Ishikawa (cell line): ENCODE measurements around the gene TTLL1.

Experiments used
- CEBPB ChIP-seq: IDR thresholded peaks from 2 replicates; pipeline ENCODE4 v1.6.1; 2012
- CREB1 ChIP-seq: IDR thresholded peaks from 2 replicates; pipeline ENCODE4 v1.6.1; 2012; ENCODE audit warnings: low read depth
- EGR1 ChIP-seq: IDR thresholded peaks from 2 replicates; pipeline ENCODE4 v1.6.1; 2012
- EP300 ChIP-seq: IDR thresholded peaks from 2 replicates; pipeline ENCODE4 v1.6.1; 2012; ENCODE audit warnings: borderline replicate concordance
- FOXM1 ChIP-seq: IDR thresholded peaks from 2 replicates; pipeline ENCODE4 v1.6.1; 2012; ENCODE audit warnings: low read depth, borderline replicate concordance
- MAX ChIP-seq: IDR thresholded peaks from 2 replicates; pipeline ENCODE4 v1.6.1; 2012
- NFIC ChIP-seq: IDR thresholded peaks from 2 replicates; pipeline ENCODE4 v1.6.1; 2012
- RAD21 ChIP-seq: IDR thresholded peaks from 2 replicates; pipeline ENCODE4 v1.6.1; 2012; ENCODE audit warnings: low read depth
- REST ChIP-seq: IDR thresholded peaks from 2 replicates; pipeline ENCODE4 v1.6.1; 2012; ENCODE audit warnings: low read depth, mild to moderate bottlenecking
- TAF1 ChIP-seq: IDR thresholded peaks from 2 replicates; pipeline ENCODE4 v1.6.1; 2012; ENCODE audit warnings: low read depth, mild to moderate bottlenecking
- TCF12 ChIP-seq: IDR thresholded peaks from 2 replicates; pipeline ENCODE4 v1.6.1; 2012; ENCODE audit warnings: low read depth
- USF1 ChIP-seq: IDR thresholded peaks from 2 replicates; pipeline ENCODE4 v1.6.1; 2012
- YY1 ChIP-seq: IDR thresholded peaks from 2 replicates; pipeline ENCODE4 v1.6.1; 2012; ENCODE audit warnings: low read depth
- ZBTB7A ChIP-seq: IDR thresholded peaks from 2 replicates; pipeline ENCODE4 v1.6.1; 2012; ENCODE audit warnings: low read depth

- no peak for TF ChIP-seq USF1
- no peak for TF ChIP-seq REST
- no peak for TF ChIP-seq EP300
- no peak for TF ChIP-seq TAF1
- TF ChIP-seq RAD21 = no peak
- no peak for TF ChIP-seq MAX
- TF ChIP-seq YY1 = no peak
- TF ChIP-seq EGR1 = no peak
- no peak for TF ChIP-seq NFIC
- TF ChIP-seq FOXM1 = no peak
- TF ChIP-seq CEBPB = no peak
- TF ChIP-seq ZBTB7A = no peak
- TF ChIP-seq TCF12 = no peak
- TF ChIP-seq CREB1 = no peak
These were observed 9.4 kb downstream of the TTLL1 start for GRCh38 chr22:43079742-43080141.
